ENCODE results near the gene SOX18.

Gene SOX18

DNA sequence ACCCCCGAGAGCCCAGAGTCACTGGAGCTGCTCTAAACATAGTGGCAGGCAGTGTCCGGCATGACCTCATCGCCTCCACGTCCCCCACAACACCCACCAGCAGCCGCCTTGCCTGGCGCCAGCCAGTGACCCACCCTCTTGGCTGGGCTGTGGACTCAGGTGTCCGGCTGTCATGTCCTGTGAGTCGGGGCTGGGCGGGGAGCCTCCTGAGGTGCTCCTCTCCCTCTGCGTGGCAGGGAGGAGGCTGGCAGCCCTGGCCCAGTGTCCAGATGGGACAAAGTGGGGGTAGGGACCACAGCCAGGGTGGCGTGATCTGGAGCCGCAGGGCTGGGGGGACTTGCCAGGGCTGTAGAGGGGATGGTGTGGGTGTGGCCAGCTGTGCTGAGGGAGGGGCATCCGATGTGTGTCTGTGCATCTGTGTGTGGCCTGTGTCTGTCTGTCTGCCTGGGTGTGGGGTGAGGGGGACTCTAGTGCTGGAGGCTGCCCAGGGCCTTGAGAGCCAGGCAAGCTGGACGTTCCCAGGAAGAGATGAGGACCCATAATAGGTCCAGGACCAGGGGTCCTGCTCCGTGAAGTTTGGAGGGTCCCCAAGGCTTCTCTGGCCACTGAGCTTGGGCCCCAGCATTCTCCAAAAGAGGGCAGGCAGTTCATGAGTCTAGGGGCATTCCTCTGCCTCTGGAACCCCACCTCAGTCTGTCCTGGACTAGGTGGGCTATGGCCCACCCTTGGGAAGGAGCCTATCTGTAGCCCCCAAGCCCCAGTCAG, 2.3 kb upstream of the SOX18 start:
- no peak for DNase-seq (ENCODE audit: low read depth)

DNA sequence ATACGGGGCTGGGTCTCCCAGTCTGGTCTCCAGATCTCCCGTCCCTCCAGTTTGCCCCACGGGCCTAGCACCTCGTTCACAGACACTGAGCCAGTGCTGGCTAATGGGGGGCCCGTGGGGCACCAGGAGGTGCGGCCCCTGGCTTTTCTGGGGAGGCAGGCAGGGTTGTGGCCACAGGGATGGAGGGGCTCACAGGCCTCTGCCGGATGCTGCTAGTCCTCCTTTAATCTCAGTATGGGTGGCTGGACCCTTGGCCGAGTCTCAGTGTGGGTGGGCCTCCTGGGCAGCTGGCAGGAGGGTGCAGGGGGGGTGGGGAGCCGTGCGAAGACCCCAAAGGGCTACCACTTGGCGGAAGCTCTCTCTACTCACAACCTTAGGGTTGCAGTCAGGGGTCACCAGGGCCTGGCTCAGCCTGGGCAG, 1.6 kb upstream of the SOX18 start:
- DNase-seq (ENCODE audit: low read depth) = no peak

DNA sequence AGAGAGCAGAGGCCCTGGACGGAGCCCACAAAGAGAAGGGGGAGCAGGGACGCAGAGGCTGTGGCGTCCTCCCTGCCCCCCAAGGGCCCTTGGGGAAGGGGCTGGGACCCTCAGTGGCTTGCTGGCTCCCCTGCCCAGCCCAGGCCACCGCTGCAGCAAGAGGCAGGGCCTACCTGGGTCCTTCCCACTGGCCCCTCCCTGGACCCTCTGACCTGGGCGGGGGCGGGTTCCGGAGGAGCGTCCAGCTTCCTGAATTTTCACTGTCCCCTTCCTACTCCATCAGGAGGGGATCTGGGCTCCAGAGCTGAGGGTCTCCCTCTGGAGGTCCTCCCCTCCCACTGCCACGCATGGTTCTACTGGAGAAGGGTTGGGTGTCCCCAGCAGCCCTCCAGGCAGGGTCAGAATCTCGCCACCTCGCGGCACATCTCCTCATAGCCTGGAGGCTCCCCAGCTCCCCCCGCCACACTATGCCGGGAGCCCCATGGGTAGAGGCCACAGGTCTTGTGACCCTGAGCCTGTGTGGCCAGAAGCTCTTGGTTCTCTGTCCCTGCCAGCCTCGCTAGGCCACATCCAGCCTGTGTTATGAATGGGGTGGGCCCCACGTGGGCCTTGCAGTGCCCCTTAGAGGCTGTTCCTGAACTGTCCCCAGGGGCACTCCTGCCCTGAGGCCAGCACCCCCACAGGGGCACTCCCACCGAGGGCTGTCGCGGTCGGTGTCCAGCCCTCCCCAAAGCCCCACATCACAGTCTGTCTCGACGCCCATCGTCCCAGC, 1.0 kb upstream of the SOX18 start:
- DNase-seq (ENCODE audit: low read depth) = no peak

DNA sequence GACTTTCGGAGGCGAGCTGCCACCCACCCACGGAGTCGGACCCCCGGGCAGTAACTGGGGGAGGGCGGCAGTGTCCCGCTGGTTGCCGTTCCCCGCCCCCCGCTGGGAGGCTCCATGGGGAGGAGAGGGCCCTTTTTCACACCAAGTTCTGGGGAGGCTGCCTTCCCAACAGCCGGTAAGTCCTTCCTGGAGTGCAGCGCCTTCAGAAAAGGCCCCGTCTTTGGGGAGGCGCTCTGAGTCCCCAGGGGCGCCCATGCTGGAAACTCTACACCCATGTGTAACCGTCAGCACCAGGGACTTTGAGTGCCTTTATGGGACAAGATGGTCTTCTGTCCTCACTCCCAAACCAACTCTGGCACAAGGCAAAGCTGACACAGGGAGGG, 430 bp upstream of the SOX18 start:
- DNase-seq (ENCODE audit: low read depth) = no peak

DNA sequence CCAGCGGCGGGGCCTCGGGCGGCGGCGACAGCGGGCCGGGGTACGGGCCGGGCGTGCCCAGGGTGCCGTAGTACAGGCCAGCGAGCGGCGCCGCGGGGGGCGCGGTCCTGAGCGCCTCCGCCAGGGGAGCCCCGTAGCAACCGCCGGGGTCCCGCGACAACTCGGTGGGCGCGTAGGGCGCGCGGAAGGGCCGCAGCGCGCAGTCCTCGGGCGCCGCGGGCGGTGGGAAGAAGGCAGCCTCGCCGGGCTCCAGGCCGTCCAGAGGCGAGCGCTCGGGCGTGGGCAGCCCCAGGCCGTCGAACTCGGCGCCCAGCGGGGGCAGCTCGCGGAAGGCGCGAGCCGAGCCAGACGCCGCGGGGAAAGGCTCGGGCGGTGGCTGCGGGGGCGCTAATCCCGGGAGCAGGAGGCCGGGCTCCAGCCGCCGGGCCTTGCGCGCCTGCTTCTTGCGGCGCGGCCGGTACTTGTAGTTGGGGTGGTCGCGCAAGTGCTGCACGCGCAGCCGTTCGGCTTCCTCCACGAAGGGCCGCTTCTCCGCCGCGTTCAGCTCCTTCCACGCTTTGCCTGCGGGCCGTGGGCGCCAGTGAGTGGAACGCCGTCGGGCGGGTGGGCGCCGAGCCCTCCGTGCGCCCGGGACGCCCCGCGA, 916 bp downstream of the SOX18 start:
- no peak for DNase-seq (ENCODE audit: low read depth)

DNA sequence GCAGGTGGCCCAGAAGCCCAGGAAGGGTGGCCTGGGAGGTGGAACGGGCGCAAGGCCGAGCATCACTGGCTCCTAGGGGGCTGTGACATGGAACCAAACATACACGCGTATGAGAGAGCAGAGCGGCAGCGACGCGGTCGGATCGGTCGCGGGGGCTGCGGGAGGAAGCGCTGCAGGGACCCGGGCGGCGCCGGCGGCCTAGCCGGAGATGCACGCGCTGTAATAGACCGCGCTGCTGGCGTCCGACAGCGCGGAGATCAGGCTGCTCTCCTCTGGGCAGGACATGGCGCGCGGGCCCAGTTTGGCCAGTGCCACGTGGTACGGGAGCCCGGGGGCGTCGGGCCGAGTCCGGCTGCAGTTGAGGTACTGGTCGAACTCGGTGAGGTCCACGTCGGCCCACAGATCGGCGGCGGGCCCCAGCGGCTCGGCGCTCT, 1.5 kb downstream of the SOX18 start:
- DNase-seq (ENCODE audit: low read depth) = no peak

DNA sequence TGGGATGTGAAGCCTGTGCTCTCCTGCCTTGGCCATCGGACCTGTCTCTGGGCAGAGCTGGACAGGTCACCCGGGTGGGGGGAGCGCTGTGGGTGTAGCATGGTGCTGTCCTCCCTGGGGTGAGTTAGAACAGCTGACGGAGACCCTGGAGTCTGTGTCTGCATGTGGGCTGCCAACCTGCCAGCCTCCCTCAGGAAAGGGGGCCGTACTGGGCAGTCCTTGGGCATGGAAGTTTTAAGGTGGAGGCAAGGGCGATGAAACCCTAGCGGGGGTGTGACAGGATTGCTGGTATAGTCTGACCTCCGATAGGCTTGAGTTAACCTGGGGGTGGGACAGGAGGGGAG, 2.4 kb downstream of the SOX18 start:
- no peak for DNase-seq (ENCODE audit: low read depth)

DNA sequence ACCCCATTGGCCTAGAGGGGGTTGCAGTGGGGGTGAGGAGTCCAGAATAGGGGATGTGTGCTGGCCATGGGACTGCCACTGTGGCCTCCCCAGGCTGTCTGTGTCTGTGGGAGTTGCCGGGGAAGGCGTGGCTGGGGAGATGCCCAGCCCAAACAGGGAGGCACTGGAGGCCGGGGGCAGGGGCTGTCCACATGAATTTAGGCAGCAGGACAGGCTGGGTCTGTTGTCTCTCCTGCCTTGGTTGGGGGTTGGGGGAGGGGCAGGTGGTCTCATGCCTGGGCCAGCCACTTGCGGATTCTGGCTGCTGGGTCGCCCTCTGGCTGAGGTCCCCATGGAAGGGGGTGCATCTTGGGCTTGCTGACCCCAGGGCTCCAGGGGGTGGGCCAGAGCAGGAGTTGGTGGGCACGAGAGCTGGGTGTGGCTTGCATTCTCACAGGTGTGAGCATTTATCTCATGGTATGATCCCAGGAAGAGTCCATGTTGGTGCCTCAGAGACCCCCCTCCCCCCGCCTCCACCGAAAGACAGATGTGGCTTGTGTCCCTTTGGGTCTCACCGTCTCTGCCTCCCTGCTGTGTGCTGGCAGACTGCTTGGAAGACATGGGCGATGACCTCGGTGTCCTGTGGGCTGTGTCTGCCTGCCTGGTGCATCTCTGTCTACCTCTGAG, 4.0 kb downstream of the SOX18 start:
- no peak for DNase-seq (ENCODE audit: low read depth)

DNA sequence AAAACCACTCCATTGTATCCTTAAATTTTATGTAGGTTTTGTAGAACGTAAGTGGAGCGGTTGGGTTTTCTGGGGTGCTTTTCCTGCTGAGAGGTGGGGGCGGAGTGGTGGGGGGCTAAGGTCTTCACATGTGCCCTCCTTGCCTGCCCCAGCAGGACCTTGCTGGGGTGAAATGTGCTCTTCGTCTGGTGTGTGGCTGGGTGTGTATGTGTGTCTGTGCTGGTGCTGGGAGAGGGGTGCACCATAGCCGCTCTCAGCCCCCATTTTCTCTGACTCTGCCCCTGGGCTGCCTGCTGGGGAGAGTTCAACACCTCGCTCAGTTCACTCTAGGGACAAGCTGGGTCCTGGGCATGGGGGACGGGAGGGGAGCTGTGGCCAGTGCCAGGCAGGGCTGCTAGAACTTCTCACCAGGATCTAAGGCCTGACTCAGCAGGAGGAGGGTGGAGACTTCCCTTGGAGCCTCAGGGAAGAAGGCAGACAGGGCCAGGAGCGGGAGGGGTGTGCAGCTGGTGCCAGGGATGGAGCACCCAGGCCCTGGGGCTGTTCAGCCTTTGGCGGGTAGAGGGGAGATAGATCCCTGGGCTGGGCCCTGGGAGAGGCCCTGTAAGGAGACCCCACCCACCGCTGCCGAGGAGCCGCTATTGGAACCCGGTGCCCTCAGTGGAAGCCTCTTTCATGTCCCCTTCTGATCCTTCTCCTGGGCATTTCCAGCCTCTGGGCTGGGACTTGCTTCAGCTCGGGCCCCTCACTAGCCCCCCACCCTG, 4.8 kb downstream of the SOX18 start:
- DNase-seq (ENCODE audit: low read depth) = no peak

DNA sequence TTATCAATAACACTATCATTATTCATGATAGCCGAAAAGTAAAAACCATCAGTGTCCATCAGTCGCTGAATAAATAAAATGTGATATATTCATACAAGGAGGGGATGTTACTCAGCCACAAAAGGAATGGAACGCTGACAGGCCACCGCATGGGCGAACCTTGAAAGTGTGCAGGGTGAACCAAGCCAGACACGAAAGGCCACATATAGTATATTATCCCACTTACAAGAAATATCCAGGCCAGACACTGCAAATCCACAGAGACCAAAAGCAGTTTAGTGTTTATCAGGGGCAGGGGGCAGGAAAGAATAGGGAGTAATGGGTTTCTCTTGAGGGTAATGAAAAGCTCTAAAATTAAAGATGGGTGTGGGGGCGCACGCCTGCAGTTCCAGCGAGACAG, 5.7 kb downstream of the SOX18 start:
- no peak for DNase-seq (ENCODE audit: low read depth)

DNA sequence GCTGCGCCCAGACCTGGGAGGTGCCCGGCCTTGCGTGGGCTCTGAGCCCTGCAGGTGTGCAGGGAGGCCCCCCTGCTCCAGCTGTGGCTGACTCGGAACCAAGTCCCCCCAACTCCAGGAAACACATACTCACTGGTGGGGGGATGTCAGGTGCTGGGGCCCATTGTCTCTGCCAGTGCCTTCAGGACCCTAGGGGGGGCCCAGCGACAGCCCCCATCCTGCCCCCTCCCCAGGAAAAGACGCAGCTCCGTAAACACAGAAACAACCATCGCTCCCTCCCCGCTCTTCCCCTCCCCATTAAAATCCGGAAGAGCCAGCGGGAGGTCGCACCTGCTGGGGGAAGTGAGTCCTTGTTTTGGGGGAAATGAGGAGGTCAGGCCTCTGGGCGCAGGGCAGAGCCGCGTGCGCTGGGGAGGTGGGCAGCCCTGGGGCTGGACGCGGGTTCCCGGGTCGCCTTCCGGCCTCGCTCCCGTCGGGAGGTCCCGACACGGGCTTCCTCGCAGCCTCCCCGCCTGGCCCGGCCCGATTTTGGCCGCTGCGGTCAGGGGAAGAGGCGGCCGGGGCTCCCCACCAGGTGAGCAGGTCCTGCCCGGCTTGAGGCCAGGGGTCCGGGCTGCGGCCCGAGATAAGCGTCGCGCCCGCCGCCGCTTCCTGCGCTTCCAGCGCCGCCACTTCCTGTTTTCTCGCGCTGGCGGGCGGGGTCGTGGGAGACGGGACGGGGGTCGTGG, 7.2 kb downstream of the SOX18 start:
- no peak for DNase-seq (ENCODE audit: low read depth)

DNA sequence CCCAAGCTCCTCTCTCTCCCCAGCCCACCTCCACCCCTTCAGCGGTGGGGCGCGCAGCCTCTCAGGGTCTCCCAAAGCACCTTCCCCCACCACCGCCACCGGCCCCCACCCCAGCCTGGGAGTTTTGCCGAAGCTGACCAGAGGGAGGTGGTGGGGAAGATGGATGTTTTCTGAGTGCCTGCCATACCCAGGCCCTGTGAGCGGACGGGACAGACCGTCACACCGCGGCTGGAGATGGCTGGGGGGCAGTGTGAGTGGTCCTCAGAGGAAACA, 7.7 kb downstream of the SOX18 start:
- DNase-seq (ENCODE audit: low read depth) = no peak

DNA sequence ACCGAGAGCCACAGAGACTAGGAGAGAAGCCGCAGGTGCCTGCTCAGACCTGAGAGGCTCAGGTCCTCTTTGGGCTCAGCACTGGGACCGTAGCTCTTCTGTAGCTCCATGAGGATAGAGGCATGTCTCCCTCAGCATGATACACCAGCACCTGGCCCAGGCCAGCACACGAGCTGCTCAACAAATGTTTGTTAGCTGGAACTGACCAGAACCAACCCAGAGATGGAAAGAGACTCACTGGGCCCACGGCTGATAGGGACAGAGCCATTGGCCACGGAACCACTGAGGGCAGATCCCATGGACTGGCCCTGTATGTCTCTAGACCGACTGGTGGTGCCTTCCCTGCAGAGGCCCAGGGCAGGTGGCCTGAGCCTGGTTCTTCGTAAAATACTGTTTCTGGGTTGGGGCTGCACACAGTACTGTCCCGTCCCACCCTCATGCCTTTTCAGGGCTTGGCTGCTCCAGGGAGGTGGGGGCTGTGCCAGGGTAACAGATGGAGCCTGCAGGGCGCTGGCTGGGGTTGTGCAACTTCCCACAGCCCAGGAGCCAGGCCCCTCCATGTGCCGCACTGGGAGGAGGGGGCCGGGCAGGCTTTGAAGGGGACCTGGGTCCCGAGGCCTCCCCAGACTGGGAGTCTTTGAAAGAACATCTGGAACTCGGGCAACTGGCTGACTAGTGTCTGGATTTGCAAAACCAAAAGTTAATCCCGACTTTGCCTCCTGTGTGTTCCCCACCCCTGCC, 8.2 kb downstream of the SOX18 start:
- DNase-seq (ENCODE audit: low read depth) = no peak

DNA sequence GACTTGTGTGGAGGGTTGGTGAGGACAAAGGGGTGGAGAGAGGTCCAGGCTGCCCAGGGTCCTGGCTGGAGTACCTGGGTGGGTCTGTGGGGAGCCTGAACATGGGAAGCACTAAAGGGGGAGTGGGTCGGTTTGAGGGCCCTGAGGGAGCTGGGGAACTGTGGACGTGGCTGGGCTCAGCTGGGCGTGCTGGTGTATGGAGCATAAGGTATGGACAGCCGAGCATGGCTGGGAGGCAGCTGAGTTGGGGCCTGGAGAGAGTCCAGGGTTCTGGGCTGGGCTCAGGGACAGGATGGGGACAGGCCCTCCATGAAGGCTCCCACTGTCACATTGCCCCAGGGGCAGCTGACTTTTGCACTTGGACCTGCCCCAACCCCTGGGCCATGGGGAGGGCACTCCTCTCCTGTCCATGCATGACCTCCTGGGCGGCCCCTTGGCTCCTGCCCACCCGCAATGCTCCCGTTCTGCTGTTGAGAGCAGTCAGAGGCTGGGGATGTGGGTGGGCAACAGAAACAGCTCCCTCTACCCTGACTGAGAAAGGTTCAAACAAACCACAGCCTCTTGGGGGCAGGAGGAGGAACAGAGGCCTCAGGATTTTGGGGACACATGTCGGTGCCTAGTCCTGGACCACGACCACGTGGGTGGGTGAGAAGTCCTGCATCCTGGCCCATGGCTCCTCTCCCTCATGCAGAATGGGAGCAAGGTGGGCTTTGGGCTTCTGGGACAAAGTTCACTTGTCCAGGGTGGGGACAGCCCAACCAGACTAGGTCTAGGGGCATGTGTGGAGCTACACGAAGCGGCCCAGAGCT, 9.0 kb downstream of the SOX18 start:
- DNase-seq (ENCODE audit: low read depth) = no peak

DNA sequence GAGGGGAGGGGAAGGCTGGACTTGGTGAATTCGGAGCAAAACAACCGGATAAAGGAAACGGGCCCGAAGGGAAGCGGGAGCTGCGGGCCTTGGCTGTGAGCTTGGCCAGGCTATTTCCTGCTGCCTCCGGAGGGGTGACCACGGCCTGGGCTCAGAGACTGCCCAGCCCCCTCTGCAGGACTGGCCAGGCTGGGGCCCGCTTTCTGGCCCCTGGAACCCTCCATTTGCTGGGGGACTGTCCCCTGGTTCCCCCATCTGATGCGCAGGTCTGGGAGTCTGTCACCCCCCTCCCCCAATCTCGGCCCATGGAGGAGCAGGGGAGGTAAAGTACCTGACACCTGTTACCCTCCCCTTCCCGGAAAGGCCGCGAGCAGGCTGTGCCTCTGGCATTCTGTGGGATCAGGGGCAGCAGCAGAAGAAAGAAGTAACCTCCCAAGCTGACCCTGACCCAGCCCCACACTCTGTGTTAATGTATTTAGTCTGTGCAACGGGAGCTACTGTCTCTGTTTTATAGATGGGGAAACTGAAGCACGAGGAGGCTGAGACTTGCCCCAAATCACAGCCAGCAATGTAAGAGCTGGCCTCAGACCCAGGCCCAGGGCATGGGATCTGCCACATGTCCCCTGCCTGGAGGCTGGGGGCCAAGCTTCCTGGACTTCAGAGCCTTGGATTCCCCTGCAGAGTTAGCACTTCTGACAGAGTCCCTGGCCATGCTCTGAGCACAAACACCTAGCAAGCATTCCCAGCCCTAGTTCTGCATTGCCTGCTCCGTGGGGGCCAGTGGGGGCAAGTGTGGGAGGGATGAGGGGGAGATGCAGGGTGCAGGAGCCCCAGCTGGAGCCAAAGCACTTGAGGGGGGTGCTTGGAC, 9.9 kb downstream of the SOX18 start:
- DNase-seq (ENCODE audit: low read depth) = no peak

DNA sequence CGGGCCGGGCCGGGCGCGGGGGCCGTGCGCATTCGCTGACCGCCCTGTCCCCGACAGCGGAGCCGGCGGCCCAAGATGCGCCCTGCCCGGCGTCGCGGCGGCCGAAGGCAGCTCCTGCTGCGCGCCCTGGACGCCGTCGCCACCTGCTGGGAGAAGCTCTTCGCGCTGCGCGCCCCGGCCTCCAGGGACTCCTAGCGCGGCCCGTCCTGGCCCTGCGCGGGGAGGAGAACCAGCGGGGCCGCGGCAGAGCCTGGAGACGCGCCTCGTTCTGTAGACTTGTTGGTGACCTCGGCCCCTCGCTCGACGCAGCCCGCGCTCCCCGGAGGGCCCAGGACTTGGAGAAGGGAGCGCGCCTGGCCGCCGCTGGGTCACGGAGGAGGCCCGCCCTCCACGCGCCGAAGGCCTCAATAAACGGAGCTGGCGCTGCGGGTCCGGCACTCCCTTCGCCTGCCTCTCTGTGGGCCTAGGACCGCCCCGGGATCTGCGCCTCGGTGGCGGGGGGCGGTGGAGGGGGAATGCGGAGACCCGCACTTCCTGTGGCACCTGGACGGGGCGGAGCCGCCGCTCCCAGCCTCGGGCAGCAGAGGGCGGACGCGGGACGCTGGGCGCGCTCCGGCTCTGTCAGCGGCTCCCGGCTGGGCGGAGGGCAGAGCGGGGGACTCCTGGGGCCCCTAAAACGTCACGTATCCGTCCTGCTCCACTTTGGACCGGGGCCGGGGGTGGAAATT, 10.7 kb downstream of the SOX18 start:
- peak; percentile 52 for DNase-seq (ENCODE audit: low read depth)

DNA sequence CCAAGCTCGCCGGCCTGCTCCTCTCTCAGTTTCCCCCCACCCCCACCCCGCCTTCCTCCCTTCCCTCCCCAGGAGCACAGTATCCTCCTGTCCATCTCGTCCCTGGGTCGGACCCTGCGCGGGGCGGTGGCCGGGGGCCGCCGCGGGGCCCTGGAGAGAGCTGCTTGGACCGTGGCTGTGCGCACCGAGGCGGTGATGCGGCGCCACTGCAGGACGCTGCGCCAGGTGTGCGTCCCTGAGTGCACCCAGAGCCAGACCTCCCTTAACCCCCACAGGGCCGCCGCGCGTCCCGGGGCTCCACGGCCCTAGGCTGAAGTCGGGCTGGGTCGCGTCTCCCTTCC, 11.2 kb downstream of the SOX18 start:
- DNase-seq (ENCODE audit: low read depth) = no peak

DNA sequence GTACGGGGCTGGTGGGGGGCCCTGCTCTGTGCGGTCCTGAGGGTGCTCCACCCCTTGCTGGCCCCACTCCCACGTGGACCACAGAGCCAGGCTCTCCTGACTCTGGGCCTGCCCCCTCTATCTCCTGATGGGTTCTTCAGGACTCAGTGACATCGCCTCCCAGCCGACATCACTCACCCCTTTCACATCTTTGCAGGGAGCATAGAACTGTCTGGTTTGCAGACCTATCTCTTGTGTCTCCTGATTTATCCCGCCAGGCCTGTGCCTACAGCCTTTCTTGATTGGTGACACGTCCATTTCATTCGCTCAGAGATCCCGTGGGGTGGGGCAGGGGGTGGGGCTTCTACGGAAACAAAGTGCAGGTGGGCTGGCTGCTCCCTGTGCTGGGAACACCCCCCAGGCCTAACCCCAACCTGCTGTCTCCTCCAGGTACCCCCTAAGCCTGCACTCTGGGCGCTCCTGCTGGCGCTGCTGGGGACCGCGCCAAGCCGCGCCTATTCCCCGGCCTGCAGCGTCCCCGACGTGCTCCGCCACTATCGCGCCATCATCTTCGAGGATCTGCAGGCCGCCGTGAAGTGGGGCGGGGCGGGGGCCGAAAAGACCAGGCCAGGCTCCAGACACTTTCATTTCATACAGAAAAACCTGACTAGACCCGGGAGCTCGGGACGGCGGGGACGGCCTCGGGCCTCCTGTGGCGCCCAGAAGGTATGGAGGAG, 11.8 kb downstream of the SOX18 start:
- DNase-seq (ENCODE audit: low read depth) = no peak

All from fibroblast of gingiva (primary cell).